ENCODE data around the gene KLHL17. TPM values are rescaled to one million over a fixed set of nuclear protein-coding genes. Genes with fewer than 3 reads are reported as not detected.
"Not testable (repeated sequence)": the region's sequence is repeated elsewhere in the genome, so short reads cannot be mapped to it uniquely, and the experiment has no call there.

KLHL17 gene
- total RNA-seq, 1 experiment from 2014 or later = 10.1 TPM

GRCh38 chr1:935751-936231 is 24.6 kb upstream of the KLHL17 start:
- DNase-seq (ENCODE audit: extremely low read depth, low read depth) = no peak

- DNase-seq (ENCODE audit: extremely low read depth, low read depth) = no peak
Observed at GRCh38 chr1:936348-937264, 23.8 kb upstream of the KLHL17 start.

- DNase-seq (ENCODE audit: extremely low read depth, low read depth) = no peak
Observed at GRCh38 chr1:937521-937920, 22.9 kb upstream of the KLHL17 start.

- no peak for DNase-seq (ENCODE audit: extremely low read depth, low read depth)
Observed at GRCh38 chr1:938088-938683, 22.2 kb upstream of the KLHL17 start.

- no peak for DNase-seq (ENCODE audit: extremely low read depth, low read depth)
Observed at GRCh38 chr1:938711-939489, 21.5 kb upstream of the KLHL17 start.

GRCh38 chr1:939511-940106 is 20.8 kb upstream of the KLHL17 start:
- no peak for DNase-seq (ENCODE audit: extremely low read depth, low read depth)

- DNase-seq (ENCODE audit: extremely low read depth, low read depth) = no peak
Observed at GRCh38 chr1:940107-941014, 20.0 kb upstream of the KLHL17 start.

GRCh38 chr1:941015-941587 is 19.3 kb upstream of the KLHL17 start:
- DNase-seq (ENCODE audit: extremely low read depth, low read depth) = no peak

- DNase-seq (ENCODE audit: extremely low read depth, low read depth) = peak; percentile 42
Observed at GRCh38 chr1:941588-942383, 18.6 kb upstream of the KLHL17 start.

GRCh38 chr1:942411-942821 is 18.0 kb upstream of the KLHL17 start:
- no peak for DNase-seq (ENCODE audit: extremely low read depth, low read depth)

GRCh38 chr1:942864-943533 is 17.4 kb upstream of the KLHL17 start:
- DNase-seq (ENCODE audit: extremely low read depth, low read depth) = no peak

- no peak for DNase-seq (ENCODE audit: extremely low read depth, low read depth)
Observed at GRCh38 chr1:943545-944340, 16.6 kb upstream of the KLHL17 start.

- DNase-seq (ENCODE audit: extremely low read depth, low read depth) = no peak
Observed at GRCh38 chr1:944341-945325, 15.8 kb upstream of the KLHL17 start.

- DNase-seq (ENCODE audit: extremely low read depth, low read depth) = no peak
Observed at GRCh38 chr1:945688-946556, 14.5 kb upstream of the KLHL17 start.

GRCh38 chr1:946811-947210 is 13.6 kb upstream of the KLHL17 start:
- DNase-seq (ENCODE audit: extremely low read depth, low read depth) = not testable (repeated sequence)

Data from NCI-H460 (cell line).